Heart left ventricle (tissue), 13 donors: ENCODE data around the gene DHCR24.

Source experiments
- POLR2A ChIP-seq, 2 donors: fragments of 450-650 bp; IDR thresholded peaks; one replicate each; pipeline ENCODE4 v1.6.1; 2017; ENCODE audit warnings: antibody characterized with exemption in 2 of 2, mild to moderate bottlenecking in 2 of 2, moderate library complexity in 2 of 2
- TF ChIP-seq, protein P1 (sequence below), 12 donors: fragments of 200-600 bp; sonication (generic) in 4 of 12; IDR thresholded peaks; one replicate each; pipeline versions ENCODE4 v1.5.0 to v1.8.0; 2018 to 2022; ENCODE audit warnings: antibody characterized with exemption in 12 of 12, mild to moderate bottlenecking in 5 of 12
- donor health status: ischemic (EF 13 %, LVEDD 7.1; RV severe dilation, severe dysfunction).
- donor health status: DM: no; HTN: yes; CAD: no.
- donor health status: DM: no; HTN: no; CAD: no.
- donor health status: ischemic (EF 25% LVEDD 6.9; RV normal size, moderate dysfunction).
- donor health status: ischemic (EF 25% LVEDD 5.7; RV mildly dilated, moderate dysfunction).
- donor health status: ischemic (EF 35%, LVEDD 5.7; RV mildly dilated, moderate dysfunction).
- donor health status: nonischemic (EF 11% LVEDD 7.7; RV severe dilation, severe dysfunction).
- donor health status: DM: yes; HTN: yes; CAD: no.
- donor health status: PGD.
- donor health status: ischemic (EF 29% LVEDD 5.4; RV normal size, mild dysfunction).
- donor health status: nonischemic (EF 23%, LVEDD 6.1; RV moderate dilation, normal function).

DNA sequence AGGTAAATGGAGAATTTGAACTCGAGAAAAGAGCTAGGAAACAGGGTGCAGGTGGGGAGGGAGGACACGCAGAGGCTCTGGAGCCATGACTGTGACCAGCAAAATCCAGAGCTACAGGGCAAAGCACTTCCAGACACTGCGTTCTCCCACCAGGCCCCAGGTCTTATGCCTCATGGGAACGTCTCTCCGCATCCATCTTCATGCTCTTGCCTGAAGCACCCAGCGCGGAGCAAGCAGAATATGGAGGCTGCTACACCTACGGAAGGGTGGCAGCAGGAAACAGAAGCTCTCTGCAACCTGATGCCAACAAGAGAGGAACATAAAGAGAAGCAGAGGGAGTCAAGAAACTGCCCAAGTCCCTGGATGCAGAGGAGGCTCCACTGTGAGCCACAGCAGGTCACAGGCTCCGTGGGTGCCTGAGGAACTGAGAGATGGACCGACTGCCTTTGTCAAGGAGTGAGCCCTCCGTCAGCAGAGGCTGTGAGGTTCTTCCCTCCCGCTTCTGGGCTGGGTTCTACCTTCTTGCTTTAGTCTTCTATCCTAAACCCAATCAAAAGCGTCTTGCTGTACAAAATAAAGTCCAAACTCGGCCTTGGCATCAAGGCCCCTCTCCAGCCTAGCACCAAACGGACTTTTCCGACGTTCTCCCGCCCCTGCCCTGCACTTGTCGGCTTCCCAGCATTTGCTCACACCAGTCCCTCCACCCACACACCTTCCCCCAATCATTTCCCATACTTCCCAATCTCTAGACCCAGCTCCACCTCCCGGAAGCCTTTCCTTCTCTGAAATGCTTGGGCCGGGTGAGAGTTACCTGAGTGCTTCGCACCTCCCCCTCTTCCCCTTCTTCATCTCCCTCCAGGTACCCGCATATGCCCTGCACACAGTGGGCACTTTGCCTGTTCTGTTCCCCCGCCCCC lies 930 bp downstream of the DHCR24 start:
- TF ChIP-seq, protein P1, sequence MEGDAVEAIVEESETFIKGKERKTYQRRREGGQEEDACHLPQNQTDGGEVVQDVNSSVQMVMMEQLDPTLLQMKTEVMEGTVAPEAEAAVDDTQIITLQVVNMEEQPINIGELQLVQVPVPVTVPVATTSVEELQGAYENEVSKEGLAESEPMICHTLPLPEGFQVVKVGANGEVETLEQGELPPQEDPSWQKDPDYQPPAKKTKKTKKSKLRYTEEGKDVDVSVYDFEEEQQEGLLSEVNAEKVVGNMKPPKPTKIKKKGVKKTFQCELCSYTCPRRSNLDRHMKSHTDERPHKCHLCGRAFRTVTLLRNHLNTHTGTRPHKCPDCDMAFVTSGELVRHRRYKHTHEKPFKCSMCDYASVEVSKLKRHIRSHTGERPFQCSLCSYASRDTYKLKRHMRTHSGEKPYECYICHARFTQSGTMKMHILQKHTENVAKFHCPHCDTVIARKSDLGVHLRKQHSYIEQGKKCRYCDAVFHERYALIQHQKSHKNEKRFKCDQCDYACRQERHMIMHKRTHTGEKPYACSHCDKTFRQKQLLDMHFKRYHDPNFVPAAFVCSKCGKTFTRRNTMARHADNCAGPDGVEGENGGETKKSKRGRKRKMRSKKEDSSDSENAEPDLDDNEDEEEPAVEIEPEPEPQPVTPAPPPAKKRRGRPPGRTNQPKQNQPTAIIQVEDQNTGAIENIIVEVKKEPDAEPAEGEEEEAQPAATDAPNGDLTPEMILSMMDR (IDR thresholded peaks at IDR 0.05): no peak
- TF ChIP-seq POLR2A (IDR thresholded peaks at IDR 0.05): no peak
